Dedifferentiated amniotic fluid mesenchymal stem cell (primary cell): ENCODE data around the gene HOXA7.

Experiments
- DNase-seq: peaks from one replicate; pipeline ENCODE4 v3.0.0-alpha.2; 2016; ENCODE audit errors: extremely low spot score

HOXA7 gene

GRCh38 chr7:27156508-27156898 lies at the start of gene HOXA7:
Gene HOXA7 (minus strand): TSS chr7:27156675. CDS start chr7:27156545, 130 bp downstream.
- DNase-seq, result no peak

GRCh38 chr7:27205325-27206280 lies 49.1 kb upstream of the HOXA7 start:
- no peak for DNase-seq

- no peak for DNase-seq
Measured at GRCh38 chr7:27204851-27205322, 48.4 kb upstream of the HOXA7 start.

GRCh38 chr7:27203964-27204594 lies 47.6 kb upstream of the HOXA7 start:
- DNase-seq, result no peak

- DNase-seq, result no peak
Measured at GRCh38 chr7:27203365-27203953, 47.0 kb upstream of the HOXA7 start.

GRCh38 chr7:27202862-27203134 lies 46.3 kb upstream of the HOXA7 start:
- no peak for DNase-seq

GRCh38 chr7:27202018-27202861 lies 45.8 kb upstream of the HOXA7 start:
- no peak for DNase-seq

GRCh38 chr7:27201580-27202017 lies 45.1 kb upstream of the HOXA7 start:
- no peak for DNase-seq

- no peak for DNase-seq
Measured at GRCh38 chr7:27200761-27201579, 44.5 kb upstream of the HOXA7 start.

- no peak for DNase-seq
Measured at GRCh38 chr7:27199849-27200760, 43.6 kb upstream of the HOXA7 start, which contains the start of gene HOXA13. Gene HOXA13 (minus strand): TSS chr7:27200091. CDS start chr7:27200077, 14 bp downstream.

- DNase-seq, result no peak
Measured at GRCh38 chr7:27198871-27199801, 42.7 kb upstream of the HOXA7 start.

- DNase-seq, result no peak
Measured at GRCh38 chr7:27198138-27198841, 41.8 kb upstream of the HOXA7 start.

GRCh38 chr7:27197137-27198042 lies 40.9 kb upstream of the HOXA7 start:
- DNase-seq, result no peak

GRCh38 chr7:27196287-27196767 lies 39.9 kb upstream of the HOXA7 start:
- DNase-seq, result peak; percentile 72

GRCh38 chr7:27194686-27195379 lies 38.4 kb upstream of the HOXA7 start:
- DNase-seq, result no peak

- DNase-seq, result no peak
Measured at GRCh38 chr7:27194002-27194352, 37.5 kb upstream of the HOXA7 start.
